Esophagus squamous epithelium (tissue), 5 donors: ENCODE measurements around the gene JADE1. TPM values are rescaled to one million over a fixed set of nuclear protein-coding genes. Genes with fewer than 3 reads are reported as not detected.

Source experiments
- DNase-seq: peaks from one replicate; lab custom pipeline; 2025; lab: John Stamatoyannopoulos, UW
- H3K27ac ChIP-seq, 4 donors: fragments of 200-600 bp; sonication (generic); one replicate each; pipeline ENCODE4 v1.5.1; 2016 to 2019; ENCODE audit warnings: mild to moderate bottlenecking in 1 of 4
- H3K27me3 ChIP-seq, 4 donors: fragments of 200-600 bp; sonication (generic); 1 replicate in 3 of 4; 2 replicates in 1 of 4; pipeline versions ENCODE4 v1.5.1 to v1.6.0; 2017 to 2021; ENCODE audit warnings: antibody characterized with exemption in 1 of 4
- H3K36me3 ChIP-seq, 3 donors: fragments of 200-600 bp; sonication (generic); one replicate each; pipeline ENCODE4 v1.5.1; 2016 to 2019
- H3K4me1 ChIP-seq, 3 donors: fragments of 200-600 bp; sonication (generic); one replicate each; pipeline ENCODE4 v1.5.1; 2017 to 2019
- H3K4me3 ChIP-seq, 4 donors: fragments of 200-600 bp; sonication (generic); 1 replicate in 3 of 4; 2 replicates in 1 of 4; pipeline ENCODE4 v1.5.1; 2016 to 2019; ENCODE audit warnings: mild to moderate bottlenecking in 2 of 4, moderate library complexity in 1 of 4
- H3K9me3 ChIP-seq, 3 donors: fragments of 200-600 bp; sonication (generic); one replicate each; pipeline ENCODE4 v1.5.1; 2016 to 2019
- POLR2A ChIP-seq, 4 donors: fragments of 450-650 bp; IDR thresholded peaks; one replicate each; pipeline ENCODE4 v1.6.1; 2017; ENCODE audit warnings: antibody characterized with exemption in 4 of 4, mild to moderate bottlenecking in 4 of 4, moderate library complexity in 3 of 4
- WGBS, 2 donors: methylation state at CpG; one replicate each; pipeline ENCODE4 v1.1.5; 2018; 5-methylcytosine and 5-hydroxymethylcytosine counted together
- intact Hi-C: fragments of 100-400 bp; cut with DNase I; formaldehyde crosslinking; loops from one replicate; pipeline ENCODE4 v1.15.0; 2022
- total RNA-seq, 4 donors: library from RNA; depleted of rRNA; stranded (reverse); fragments of >200 nt; gene quantifications; one replicate each; pipeline ENCODE4 v1.1.0, GENCODE V29; 2016
- TF ChIP-seq, protein P1 (sequence below), 6 experiments: fragments of 450-650 bp in 4 of 6; fragments of 200-600 bp in 2 of 6; sonication (generic) in 2 of 6; IDR thresholded peaks; one replicate each; pipeline ENCODE4 v1.5.1; 2016 to 2019; ENCODE audit warnings: antibody characterized with exemption in 6 of 6, mild to moderate bottlenecking in 4 of 6, moderate library complexity in 4 of 6
- donor health status: DM: yes; HTN: yes; CAD: no.

The JADE1 gene
- total RNA-seq, 4 donors from 2014 or later, result 3.6 to 27.1 (median 8.3) TPM

DNA sequence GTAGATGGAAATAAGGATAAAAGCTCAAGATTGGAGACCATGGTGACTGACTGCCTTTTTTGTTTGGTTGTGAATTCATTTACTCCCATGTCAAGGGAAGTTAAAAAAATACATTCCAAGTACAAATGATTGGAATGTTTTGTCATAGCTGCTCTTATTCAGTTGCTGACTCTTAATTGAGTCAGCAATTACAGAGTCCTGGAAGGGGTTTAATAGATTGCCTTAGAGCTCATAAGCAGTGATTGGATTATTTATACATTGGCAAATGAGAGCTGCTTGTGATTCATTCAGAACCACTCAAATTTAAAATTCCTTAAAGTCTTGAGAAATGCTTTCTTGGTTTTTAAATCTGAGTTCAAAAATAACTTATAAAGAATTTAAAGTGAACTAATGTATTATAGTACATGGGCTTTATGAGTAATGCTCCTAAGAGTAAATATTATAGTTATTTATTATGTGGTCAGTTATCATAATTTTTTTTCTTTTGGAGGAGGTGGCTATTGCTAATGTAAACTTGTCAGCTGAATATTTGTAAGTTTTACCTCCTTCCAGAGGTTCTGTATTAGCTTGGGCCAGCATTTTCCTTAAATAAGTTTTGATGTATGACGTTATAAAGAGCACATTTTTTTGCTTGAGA, 13.6 kb downstream of the JADE1 start:
- Histone ChIP-seq H3K4me1 (peaks cover 17 to 73% (median 34%) of the 10 kb centered on the region in 3 donors), H3K36me3 (no peaks in the 10 kb centered on the region), H3K9me3 (no peaks in the 10 kb centered on the region), H3K27me3 (no peaks in the 10 kb centered on the region), H3K27ac (no peak overlapping the region), H3K4me3 (no peak overlapping the region)
- 68 to 72% methylated on average over 1 of the region's 1 CpG for WGBS, 2 donors
- intact Hi-C loops, result no loop called here
- DNase-seq, result no peak
- TF ChIP-seq POLR2A (IDR thresholded peaks at IDR 0.05), result no peak
- TF ChIP-seq, protein P1, sequence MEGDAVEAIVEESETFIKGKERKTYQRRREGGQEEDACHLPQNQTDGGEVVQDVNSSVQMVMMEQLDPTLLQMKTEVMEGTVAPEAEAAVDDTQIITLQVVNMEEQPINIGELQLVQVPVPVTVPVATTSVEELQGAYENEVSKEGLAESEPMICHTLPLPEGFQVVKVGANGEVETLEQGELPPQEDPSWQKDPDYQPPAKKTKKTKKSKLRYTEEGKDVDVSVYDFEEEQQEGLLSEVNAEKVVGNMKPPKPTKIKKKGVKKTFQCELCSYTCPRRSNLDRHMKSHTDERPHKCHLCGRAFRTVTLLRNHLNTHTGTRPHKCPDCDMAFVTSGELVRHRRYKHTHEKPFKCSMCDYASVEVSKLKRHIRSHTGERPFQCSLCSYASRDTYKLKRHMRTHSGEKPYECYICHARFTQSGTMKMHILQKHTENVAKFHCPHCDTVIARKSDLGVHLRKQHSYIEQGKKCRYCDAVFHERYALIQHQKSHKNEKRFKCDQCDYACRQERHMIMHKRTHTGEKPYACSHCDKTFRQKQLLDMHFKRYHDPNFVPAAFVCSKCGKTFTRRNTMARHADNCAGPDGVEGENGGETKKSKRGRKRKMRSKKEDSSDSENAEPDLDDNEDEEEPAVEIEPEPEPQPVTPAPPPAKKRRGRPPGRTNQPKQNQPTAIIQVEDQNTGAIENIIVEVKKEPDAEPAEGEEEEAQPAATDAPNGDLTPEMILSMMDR (IDR thresholded peaks at IDR 0.05), result no peak

DNA sequence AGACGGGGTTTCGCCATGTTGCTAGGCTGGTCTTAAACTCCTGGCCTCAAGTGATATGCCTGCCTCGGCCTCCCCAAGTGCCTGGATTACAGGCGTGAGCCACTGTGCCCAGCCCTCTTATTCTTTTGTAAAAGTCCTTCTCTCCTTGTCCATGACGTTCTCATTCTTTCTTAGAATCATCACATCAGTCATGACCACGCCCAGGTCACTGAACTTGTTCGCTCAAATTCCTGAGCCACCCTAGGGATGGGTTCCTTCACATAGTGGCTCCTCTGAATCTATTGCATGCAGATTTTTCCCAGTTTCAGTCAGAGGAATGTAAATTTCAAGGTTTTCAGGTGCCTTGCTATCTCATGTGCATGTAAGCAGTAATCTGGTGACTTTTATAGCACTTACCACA, 15.7 kb downstream of the JADE1 start:
- no peak for DNase-seq
- H3K27ac ChIP-seq, result peak overlapping the region in 2 of 4 donors; percentile 23 to 34
- no peaks in the 10 kb centered on the region for H3K27me3 ChIP-seq
- TF ChIP-seq, protein P1 (IDR thresholded peaks at IDR 0.05), result no peak
- no peak for TF ChIP-seq POLR2A (IDR thresholded peaks at IDR 0.05)
- intact Hi-C loops, result no loop called here
- H3K4me1 ChIP-seq, result peaks cover 17 to 75% (median 34%) of the 10 kb centered on the region in 3 donors
- no peaks in the 10 kb centered on the region for H3K9me3 ChIP-seq
- H3K4me3 ChIP-seq, result no peak overlapping the region
- H3K36me3 ChIP-seq, result no peaks in the 10 kb centered on the region
- 58 to 61% methylated on average over 7 of the region's 7 CpGs for WGBS, 2 donors

DNA sequence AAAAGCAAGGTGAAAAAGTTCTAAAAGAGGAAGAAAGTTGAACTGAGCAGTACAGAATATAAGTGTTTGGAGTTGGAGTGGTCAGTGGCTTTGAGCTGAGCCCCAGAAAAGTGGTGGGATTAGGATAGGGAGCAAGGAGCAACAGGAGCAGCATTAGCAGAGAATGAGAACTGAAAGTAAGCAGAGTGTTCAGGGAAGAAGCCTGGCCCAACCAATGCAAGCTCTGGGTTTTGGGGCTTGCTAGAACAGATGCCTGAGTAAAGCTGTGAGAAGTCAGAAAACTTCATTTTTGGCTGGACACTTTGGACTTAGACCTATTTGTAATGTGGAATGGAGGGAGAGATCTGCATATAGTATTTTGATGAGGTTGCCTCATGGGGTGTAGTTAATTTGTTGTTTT, 17.8 kb downstream of the JADE1 start:
- intact Hi-C loops, result no loop called here
- TF ChIP-seq, protein P1 (IDR thresholded peaks at IDR 0.05), result no peak
- no peak for TF ChIP-seq POLR2A (IDR thresholded peaks at IDR 0.05)
- no peak for DNase-seq
- peaks cover 0 to 5% (median 0%) of the 10 kb centered on the region in 3 donors for H3K36me3 ChIP-seq
- H3K27me3 ChIP-seq, result no peaks in the 10 kb centered on the region
- H3K9me3 ChIP-seq, result no peaks in the 10 kb centered on the region
- no peak overlapping the region for H3K4me3 ChIP-seq
- H3K4me1 ChIP-seq, result peaks cover 29 to 81% (median 40%) of the 10 kb centered on the region in 3 donors
- H3K27ac ChIP-seq, result no peak overlapping the region

DNA sequence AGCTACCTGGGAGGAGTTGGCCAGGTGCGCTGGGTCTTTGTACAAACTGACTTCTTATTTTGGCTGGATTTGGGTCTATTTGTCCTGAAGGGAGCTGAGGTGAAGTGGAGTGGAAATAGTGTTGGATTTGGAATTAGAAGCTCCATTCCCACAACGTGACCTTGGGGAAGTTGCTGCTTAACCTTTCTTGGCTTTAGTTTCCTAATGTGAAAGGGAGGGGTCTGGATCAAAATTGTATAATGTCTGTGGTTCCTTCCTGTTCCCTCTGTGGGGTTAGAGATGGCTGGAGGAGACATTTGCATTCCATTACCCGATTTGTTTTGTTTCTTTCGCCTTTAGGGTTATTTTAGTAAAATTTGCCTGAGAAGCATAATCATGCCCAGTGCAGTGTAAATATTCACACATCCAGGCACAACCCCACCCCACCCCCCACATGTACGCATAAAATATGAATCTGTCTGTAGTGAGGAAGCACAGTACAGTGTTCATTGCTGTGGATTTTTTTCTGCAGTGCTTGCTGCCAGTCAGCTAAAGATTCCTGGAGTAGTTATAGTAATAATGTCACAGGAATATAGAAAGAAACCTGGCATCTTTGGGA, 21.5 kb downstream of the JADE1 start:
- H3K36me3 ChIP-seq, result peaks cover 0 to 43% (median 6%) of the 10 kb centered on the region in 3 donors
- 22 to 24% methylated on average over 5 of the region's 5 CpGs for WGBS, 2 donors
- intact Hi-C loops, result no loop called here
- no peak for DNase-seq
- peaks cover 23 to 69% (median 25%) of the 10 kb centered on the region in 3 donors for H3K4me1 ChIP-seq
- H3K4me3 ChIP-seq, result peak overlapping the region in 1 of 4 donors; percentile 19
- no peaks in the 10 kb centered on the region for H3K27me3 ChIP-seq
- no peaks in the 10 kb centered on the region for H3K9me3 ChIP-seq
- TF ChIP-seq, protein P1 (IDR thresholded peaks at IDR 0.05), result no peak
- TF ChIP-seq POLR2A (IDR thresholded peaks at IDR 0.05), result no peak
- peak overlapping the region in 2 of 4 donors; percentile 9 to 36 for H3K27ac ChIP-seq

DNA sequence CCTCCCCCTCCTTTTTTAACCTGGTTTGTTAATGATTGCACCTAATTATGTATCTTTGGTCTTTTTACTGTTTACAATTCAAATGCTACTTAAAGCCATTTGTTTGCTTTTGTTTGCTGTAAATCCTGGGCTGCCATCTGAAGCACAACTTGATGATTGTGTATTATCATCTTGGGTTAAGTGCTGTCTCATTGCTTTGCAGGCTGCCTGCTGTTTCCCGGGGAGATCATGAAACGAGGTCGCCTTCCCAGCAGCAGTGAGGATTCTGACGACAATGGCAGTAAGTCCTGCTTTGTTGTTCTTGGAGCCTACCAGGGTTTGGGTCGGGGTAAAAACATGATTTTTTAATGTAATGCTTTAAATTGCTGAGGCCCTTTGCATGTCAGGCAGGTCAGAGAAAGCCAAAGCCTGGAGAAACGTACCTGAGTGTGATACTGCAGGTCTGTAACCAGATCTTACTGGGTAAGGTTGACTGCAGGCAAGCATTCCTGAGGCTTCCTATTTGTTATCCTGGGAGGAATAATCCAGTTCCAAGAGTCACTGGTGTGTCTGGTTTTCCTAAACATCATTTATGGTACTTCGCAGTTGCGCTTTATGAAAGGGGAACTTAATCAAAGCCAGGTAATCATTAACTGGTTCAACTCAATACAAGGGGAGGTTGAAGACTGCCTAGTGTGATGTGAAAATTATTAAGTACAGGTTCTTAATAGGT, 22.2 kb downstream of the JADE1 start:
- WGBS, 2 donors, result 62 to 67% methylated on average over 8 of the region's 8 CpGs
- Histone ChIP-seq H3K4me1 (peaks cover 20 to 63% (median 22%) of the 10 kb centered on the region in 3 donors), H3K27me3 (no peaks in the 10 kb centered on the region), H3K36me3 (peaks cover 0 to 43% (median 6%) of the 10 kb centered on the region in 3 donors), H3K9me3 (no peaks in the 10 kb centered on the region), H3K4me3 (no peak overlapping the region), H3K27ac (peak overlapping the region in 1 of 4 donors; percentile 36)
- TF ChIP-seq, protein P1 (IDR thresholded peaks at IDR 0.05), result no peak
- TF ChIP-seq POLR2A (IDR thresholded peaks at IDR 0.05), result no peak
- intact Hi-C loops, result no loop called here
- no peak for DNase-seq
